Transverse colon (tissue), 4 donors: ENCODE data around the gene TNFRSF4.

ENCODE experiments used
- POLR2A ChIP-seq: fragments of 450-650 bp; IDR thresholded peaks from one replicate; pipeline ENCODE4 v1.6.1; 2016; ENCODE audit warnings: antibody characterized with exemption, mild to moderate bottlenecking, moderate library complexity
- POLR2AphosphoS5 ChIP-seq, 3 donors: sonication (generic); formaldehyde crosslinking; IDR thresholded peaks; one replicate each; pipeline ENCODE4 v1.6.1; 2016; ENCODE audit warnings: antibody characterized with exemption in 3 of 3
- TF ChIP-seq, protein P1 (sequence below), 5 experiments: fragments of 200-600 bp in 3 of 5; fragments of 450-650 bp in 2 of 5; sonication (generic) in 3 of 5; IDR thresholded peaks; 1 replicate in 2 of 5; 2 replicates in 3 of 5; pipeline ENCODE4 v1.5.1; 2016 to 2017; ENCODE audit warnings: antibody characterized with exemption in 5 of 5, inconsistent platforms in 3 of 5, mild to moderate bottlenecking in 2 of 5, moderate library complexity in 1 of 5

- TF ChIP-seq, protein P1, sequence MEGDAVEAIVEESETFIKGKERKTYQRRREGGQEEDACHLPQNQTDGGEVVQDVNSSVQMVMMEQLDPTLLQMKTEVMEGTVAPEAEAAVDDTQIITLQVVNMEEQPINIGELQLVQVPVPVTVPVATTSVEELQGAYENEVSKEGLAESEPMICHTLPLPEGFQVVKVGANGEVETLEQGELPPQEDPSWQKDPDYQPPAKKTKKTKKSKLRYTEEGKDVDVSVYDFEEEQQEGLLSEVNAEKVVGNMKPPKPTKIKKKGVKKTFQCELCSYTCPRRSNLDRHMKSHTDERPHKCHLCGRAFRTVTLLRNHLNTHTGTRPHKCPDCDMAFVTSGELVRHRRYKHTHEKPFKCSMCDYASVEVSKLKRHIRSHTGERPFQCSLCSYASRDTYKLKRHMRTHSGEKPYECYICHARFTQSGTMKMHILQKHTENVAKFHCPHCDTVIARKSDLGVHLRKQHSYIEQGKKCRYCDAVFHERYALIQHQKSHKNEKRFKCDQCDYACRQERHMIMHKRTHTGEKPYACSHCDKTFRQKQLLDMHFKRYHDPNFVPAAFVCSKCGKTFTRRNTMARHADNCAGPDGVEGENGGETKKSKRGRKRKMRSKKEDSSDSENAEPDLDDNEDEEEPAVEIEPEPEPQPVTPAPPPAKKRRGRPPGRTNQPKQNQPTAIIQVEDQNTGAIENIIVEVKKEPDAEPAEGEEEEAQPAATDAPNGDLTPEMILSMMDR (IDR thresholded peaks at IDR 0.05), result no peak
- peak in 2 of 3 donors; percentile 43 to 54 for TF ChIP-seq POLR2AphosphoS5 (IDR thresholded peaks at IDR 0.05)
- peak; percentile 76 for TF ChIP-seq POLR2A
Observed at GRCh38 chr1:1164701-1165451, 49.1 kb downstream of the TNFRSF4 start.
